ENCODE data around the gene HOXB9.
A peak's percentile ranks its signal among the peaks of the same experiment; 100 is the strongest.

The HOXB9 gene

GRCh38 chr17:48624118-48624517 lies 2.0 kb downstream of the HOXB9 start:
- FAIRE-seq: no peak

GRCh38 chr17:48623583-48623982 lies 2.6 kb downstream of the HOXB9 start:
- no peak for DNase-seq (ENCODE audit: insufficient read length, low spot score)
- no peak for FAIRE-seq
- TF ChIP-seq POLR2A (IDR thresholded peaks at IDR 0.05; ENCODE audit: low read depth, low read length): no peak

More at GRCh38 chr17:48624118-48624517, 2.0 kb downstream of the HOXB9 start:
- no peak for DNase-seq (ENCODE audit: insufficient read length, low spot score)
- TF ChIP-seq POLR2A (IDR thresholded peaks at IDR 0.05; ENCODE audit: low read depth, low read length): no peak

- no peak for TF ChIP-seq POLR2A (IDR thresholded peaks at IDR 0.05; ENCODE audit: low read depth, low read length)
- no peak for FAIRE-seq
- DNase-seq (ENCODE audit: insufficient read length, low spot score): no peak
Measured at GRCh38 chr17:48622857-48623256, 3.3 kb downstream of the HOXB9 start.

GRCh38 chr17:48621410-48622392 lies 4.5 kb downstream of the HOXB9 start:
- FAIRE-seq (no peak), DNase-seq (ENCODE audit: insufficient read length, low spot score) (no peak)
- TF ChIP-seq POLR2A (IDR thresholded peaks at IDR 0.05; ENCODE audit: low read depth, low read length): no peak

GRCh38 chr17:48620461-48621139 lies 5.6 kb downstream of the HOXB9 start:
- no peak for FAIRE-seq
- DNase-seq (ENCODE audit: insufficient read length, low spot score): no peak
- no peak for TF ChIP-seq POLR2A (IDR thresholded peaks at IDR 0.05; ENCODE audit: low read depth, low read length)

- TF ChIP-seq POLR2A (IDR thresholded peaks at IDR 0.05; ENCODE audit: low read depth, low read length): no peak
- FAIRE-seq (no peak), DNase-seq (ENCODE audit: insufficient read length, low spot score) (no peak)
Measured at GRCh38 chr17:48619826-48620449, 6.2 kb downstream of the HOXB9 start.

- no peak for TF ChIP-seq POLR2A (IDR thresholded peaks at IDR 0.05; ENCODE audit: low read depth, low read length)
- DNase-seq (ENCODE audit: insufficient read length, low spot score): peak; percentile 97
- FAIRE-seq: no peak
Measured at GRCh38 chr17:48618256-48618896, 7.8 kb downstream of the HOXB9 start.

GRCh38 chr17:48617471-48618255 lies 8.5 kb downstream of the HOXB9 start:
- FAIRE-seq: no peak
- no peak for DNase-seq (ENCODE audit: insufficient read length, low spot score)
- no peak for TF ChIP-seq POLR2A (IDR thresholded peaks at IDR 0.05; ENCODE audit: low read depth, low read length)

- no peak for DNase-seq (ENCODE audit: insufficient read length, low spot score)
- FAIRE-seq: no peak
- TF ChIP-seq POLR2A (IDR thresholded peaks at IDR 0.05; ENCODE audit: low read depth, low read length): no peak
Measured at GRCh38 chr17:48616717-48617470, 9.3 kb downstream of the HOXB9 start.

- TF ChIP-seq POLR2A (IDR thresholded peaks at IDR 0.05; ENCODE audit: low read depth, low read length): no peak
- no peak for DNase-seq (ENCODE audit: insufficient read length, low spot score)
- no peak for FAIRE-seq
Measured at GRCh38 chr17:48615963-48616716, 10.0 kb downstream of the HOXB9 start.

- FAIRE-seq: no peak
- no peak for DNase-seq (ENCODE audit: insufficient read length, low spot score)
- no peak for TF ChIP-seq POLR2A (IDR thresholded peaks at IDR 0.05; ENCODE audit: low read depth, low read length)
Measured at GRCh38 chr17:48615047-48615962, 10.9 kb downstream of the HOXB9 start, which contains the start of gene HOXB8. HOXB8 (minus strand) TSS chr17:48615292; CDS start chr17:48614704, 588 bp downstream.

Measured in H54 (cell line).